Thyroid gland (tissue), 4 donors: Measurements from ENCODE around the gene NPS. TPM values are rescaled to one million over a fixed set of nuclear protein-coding genes. Genes with fewer than 3 reads are reported as not detected.

Experiments used
- DNase-seq, 2 donors: peaks; one replicate each; pipeline ENCODE4 v3.0.0-alpha.2; 2019
- H3K27ac ChIP-seq, 3 donors: fragments of 200-600 bp; sonication (generic); 1 replicate in 2 of 3; 2 replicates in 1 of 3; pipeline ENCODE4 v1.5.1; 2016 to 2019; ENCODE audit warnings: mild to moderate bottlenecking in 1 of 3, moderate library complexity in 1 of 3
- H3K27me3 ChIP-seq: fragments of 200-600 bp; sonication (generic); one replicate; pipeline ENCODE4 v1.5.1; 2019
- H3K36me3 ChIP-seq, 2 donors: fragments of 200-600 bp; sonication (generic); one replicate each; pipeline ENCODE4 v1.5.1; 2016 to 2019
- H3K4me1 ChIP-seq, 2 donors: fragments of 200-600 bp; sonication (generic); one replicate each; pipeline ENCODE4 v1.5.1; 2017 to 2019
- H3K4me3 ChIP-seq, 3 donors: fragments of 200-600 bp; sonication (generic); replicated peaks in 1 of 3; 1 replicate in 2 of 3; 2 replicates in 1 of 3; pipeline ENCODE4 v1.5.1; 2016; ENCODE audit warnings: mild to moderate bottlenecking in 1 of 3
- H3K9me3 ChIP-seq: fragments of 200-600 bp; sonication (generic); one replicate; pipeline ENCODE4 v1.5.1; 2017
- CTCF ChIP-seq, 6 experiments: fragments of 200-600 bp in 3 of 6; fragments of 450-650 bp in 3 of 6; sonication (generic) in 3 of 6; IDR thresholded peaks; one replicate each; pipeline ENCODE4 v1.5.1; 2016 to 2019; ENCODE audit warnings: antibody characterized with exemption in 6 of 6, mild to moderate bottlenecking in 2 of 6, inconsistent platforms in 1 of 6, moderate library complexity in 1 of 6
- POLR2A ChIP-seq, 2 donors: fragments of 450-650 bp; IDR thresholded peaks; one replicate each; pipeline ENCODE4 v1.6.1; 2017; ENCODE audit warnings: antibody characterized with exemption in 2 of 2, mild to moderate bottlenecking in 2 of 2, moderate library complexity in 1 of 2
- WGBS, 2 donors: methylation state at CpG; one replicate each; pipeline ENCODE4 v1.1.5; 2017; 5-methylcytosine and 5-hydroxymethylcytosine counted together
- intact Hi-C: fragments of 100-400 bp; cut with DNase I; formaldehyde crosslinking; loops from one replicate; pipeline ENCODE4 v1.15.1; 2023
- total RNA-seq, 4 donors: library from RNA; depleted of rRNA; stranded (reverse); fragments of >200 nt; gene quantifications; one replicate each; pipeline ENCODE4 v1.2.3, GENCODE V29; 2016

The NPS gene
- total RNA-seq, 4 donors from 2014 or later: not detected

DNA sequence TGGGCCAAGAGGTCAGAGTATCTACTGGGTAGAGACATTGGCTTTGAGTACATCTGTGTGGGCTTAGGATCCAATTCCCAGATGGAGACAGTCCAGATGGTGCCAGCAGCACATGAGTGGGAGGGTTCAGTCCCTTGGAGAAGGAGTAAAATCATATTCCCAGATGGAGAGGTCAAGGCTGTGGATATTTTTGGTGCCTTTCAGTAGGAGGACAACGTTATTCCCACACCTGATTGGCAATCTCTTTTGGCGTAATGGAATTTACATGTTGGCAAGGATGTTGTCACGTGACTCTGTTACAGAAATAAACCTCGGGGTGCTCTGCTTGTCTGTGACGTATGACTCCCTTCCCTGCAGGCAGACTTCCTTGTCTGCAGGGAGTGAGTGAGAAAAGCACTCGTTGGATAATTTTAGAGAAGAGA, 27.6 kb downstream of the NPS start:
- H3K27me3 ChIP-seq: no peaks in the 10 kb centered on the region
- H3K9me3 ChIP-seq: no peaks in the 10 kb centered on the region
- 22 to 40% methylated on average over 6 of the region's 6 CpGs for WGBS, 2 donors
- intact Hi-C loops: no loop called here
- no peak for TF ChIP-seq POLR2A (IDR thresholded peaks at IDR 0.05)
- no peak for TF ChIP-seq CTCF (IDR thresholded peaks at IDR 0.05)
- no peaks in the 10 kb centered on the region for H3K36me3 ChIP-seq
- no peak overlapping the region for H3K4me3 ChIP-seq
- no peak overlapping the region for H3K27ac ChIP-seq
- peaks cover 0 to 10% of the 10 kb centered on the region in 2 donors for H3K4me1 ChIP-seq
- DNase-seq: no peak

DNA sequence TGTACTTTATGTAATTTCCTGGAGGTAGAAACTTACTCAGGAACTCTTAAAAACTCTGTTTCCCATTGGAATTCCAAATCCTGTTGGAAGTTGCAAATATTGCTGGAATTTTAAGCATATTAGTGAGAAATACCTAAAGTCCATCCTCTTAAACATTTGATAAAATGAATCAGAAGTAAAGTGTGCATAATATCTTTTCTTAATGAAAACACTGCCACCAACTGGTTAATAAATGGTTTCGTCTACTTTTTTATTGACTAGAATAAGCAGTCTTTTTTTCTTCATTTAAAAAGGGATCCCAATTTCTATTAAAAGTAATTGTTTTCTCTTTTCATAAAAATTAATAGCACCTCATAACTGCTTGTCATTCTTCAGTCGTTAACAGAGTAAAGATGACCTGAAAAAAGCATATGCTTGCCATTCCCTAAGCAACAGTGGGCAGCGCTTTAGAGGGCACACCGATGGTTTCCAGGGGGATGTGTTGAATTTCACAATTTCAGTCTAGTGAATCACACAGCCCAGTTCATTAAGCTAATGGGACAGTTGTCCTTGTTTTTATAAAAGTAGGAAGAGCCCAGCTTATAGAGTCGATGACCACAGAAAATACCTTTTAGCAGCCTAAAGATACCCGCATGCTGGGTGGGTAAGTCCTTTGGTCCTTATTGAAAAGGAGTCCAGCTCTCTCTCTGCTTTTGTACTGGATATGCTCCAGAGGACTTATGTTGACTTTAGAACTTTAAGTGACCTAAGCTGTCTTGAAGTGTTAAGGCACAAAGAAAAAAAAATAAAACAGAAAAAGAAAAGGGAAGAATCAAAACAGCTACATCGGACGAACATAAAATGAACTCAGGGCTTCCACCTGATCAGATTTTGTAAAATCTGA, 28.5 kb downstream of the NPS start:
- WGBS, 2 donors: 36 to 42% methylated on average over 8 of the region's 8 CpGs
- Histone ChIP-seq H3K4me3 (no peak overlapping the region), H3K27me3 (no peaks in the 10 kb centered on the region), H3K27ac (no peak overlapping the region), H3K36me3 (no peaks in the 10 kb centered on the region), H3K4me1 (peaks cover 0 to 10% of the 10 kb centered on the region in 2 donors), H3K9me3 (no peaks in the 10 kb centered on the region)
- TF ChIP-seq POLR2A (IDR thresholded peaks at IDR 0.05) (no peak), CTCF (IDR thresholded peaks at IDR 0.05) (no peak)
- no peak for DNase-seq
- intact Hi-C loops: no loop called here

DNA sequence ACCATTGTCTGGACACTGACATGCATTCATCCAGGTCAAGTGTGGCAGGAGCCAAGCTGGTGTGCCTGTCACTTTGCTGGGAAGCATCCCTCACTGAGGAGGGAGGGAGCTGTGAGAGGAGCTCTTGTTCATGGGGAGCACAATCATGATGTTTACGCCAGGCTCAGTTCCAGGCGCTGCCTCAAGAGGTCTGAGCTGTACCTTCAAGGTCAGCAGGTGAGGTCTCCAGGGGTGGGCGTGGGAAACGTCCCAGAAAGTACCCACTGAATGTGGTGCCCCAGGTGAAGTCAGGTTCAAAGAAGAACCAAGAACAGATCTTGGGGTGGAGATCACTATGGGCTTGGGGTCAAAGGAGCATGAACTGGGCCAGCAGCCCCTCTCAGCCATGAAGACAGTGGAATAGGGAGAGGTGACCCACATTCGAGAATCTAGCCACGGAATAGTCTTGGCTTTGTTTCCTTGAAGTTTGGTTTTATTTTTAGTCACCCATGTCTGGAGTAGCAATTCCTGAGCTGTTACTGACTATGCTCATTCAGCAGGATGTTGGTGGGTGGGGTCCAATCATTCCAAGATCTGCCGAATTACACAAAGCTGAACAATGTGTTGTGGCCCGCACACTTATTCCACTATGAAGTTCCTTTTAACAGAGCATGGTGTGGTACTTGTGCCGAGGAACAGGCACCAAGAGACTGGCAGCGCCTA, 29.3 kb downstream of the NPS start:
- Histone ChIP-seq H3K36me3 (no peaks in the 10 kb centered on the region), H3K27ac (no peak overlapping the region), H3K27me3 (no peaks in the 10 kb centered on the region), H3K4me1 (peaks cover 0 to 10% of the 10 kb centered on the region in 2 donors), H3K4me3 (no peak overlapping the region), H3K9me3 (no peaks in the 10 kb centered on the region)
- TF ChIP-seq CTCF (IDR thresholded peaks at IDR 0.05): no peak
- no peak for TF ChIP-seq POLR2A (IDR thresholded peaks at IDR 0.05)
- peak in 1 of 2 donors; percentile 3 for DNase-seq
- intact Hi-C loops: no loop called here
- WGBS, 2 donors: 59 to 62% methylated on average over 10 of the region's 10 CpGs

GRCh38 chr10:127578961-127579305, 29.8 kb downstream of the NPS start:
- no peak for DNase-seq

More at GRCh38 chr10:127578961-127579305, 29.8 kb downstream of the NPS start:
- H3K27ac ChIP-seq: no peak overlapping the region
- no peaks in the 10 kb centered on the region for H3K27me3 ChIP-seq
- H3K9me3 ChIP-seq: no peaks in the 10 kb centered on the region
- peaks cover 0 to 10% of the 10 kb centered on the region in 2 donors for H3K4me1 ChIP-seq
- intact Hi-C loops: no loop called here
- no peaks in the 10 kb centered on the region for H3K36me3 ChIP-seq
- H3K4me3 ChIP-seq: no peak overlapping the region
- TF ChIP-seq CTCF (IDR thresholded peaks at IDR 0.05) (no peak), POLR2A (IDR thresholded peaks at IDR 0.05) (no peak)
- 91 to 92% methylated on average over 6 to 7 of the region's 7 CpGs for WGBS, 2 donors
